HepG2 (cell line): ENCODE measurements around the gene RACGAP1. TPM values are rescaled to one million over a fixed set of nuclear protein-coding genes. Genes with fewer than 3 reads are reported as not detected.

Source experiments
- ATF1 ChIP-seq: IDR thresholded peaks from 2 replicates; pipeline ENCODE4 v1.6.1; 2016; ENCODE audit warnings: mild to moderate bottlenecking, control low read depth
- BCL3 ChIP-seq: sonication (generic); formaldehyde crosslinking; IDR thresholded peaks from 2 replicates; pipeline ENCODE4 v1.5.1; 2020; ENCODE audit warnings: mild to moderate bottlenecking, missing genetic modification reagents, moderate library complexity
- ERF ChIP-seq: IDR thresholded peaks from 2 replicates; pipeline ENCODE4 v1.6.1; 2018; ENCODE audit warnings: missing biosample characterization, missing genetic modification reagents
- GMEB1 ChIP-seq: sonication (generic); formaldehyde crosslinking; IDR thresholded peaks from 2 replicates; pipeline ENCODE4 v1.5.1; 2020; ENCODE audit warnings: missing genetic modification reagents, mild to moderate bottlenecking, borderline replicate concordance
- HDAC6 ChIP-seq: fragments of 200-600 bp; sonication (generic); IDR thresholded peaks from 2 replicates; pipeline ENCODE4 v1.7.0; 2017; ENCODE audit warnings: mild to moderate bottlenecking, antibody characterized with exemption, low read length, low read depth
- JUN ChIP-seq: sonication (generic); formaldehyde crosslinking; IDR thresholded peaks from 2 replicates; pipeline ENCODE4 v1.4.0; 2020; ENCODE audit warnings: mild to moderate bottlenecking, missing genetic modification reagents
- KLF6 ChIP-seq: IDR thresholded peaks from 2 replicates; pipeline ENCODE4 v1.8.0; 2016; ENCODE audit warnings: missing biosample characterization, missing genetic modification reagents
- MAFG ChIP-seq: sonication (generic); formaldehyde crosslinking; IDR thresholded peaks from 2 replicates; pipeline ENCODE4 v1.5.1; 2020; ENCODE audit warnings: mild to moderate bottlenecking, missing genetic modification reagents
- MXD4 ChIP-seq: IDR thresholded peaks from 2 replicates; pipeline ENCODE4 v1.6.1; 2016; ENCODE audit warnings: mild to moderate bottlenecking, missing biosample characterization, missing genetic modification reagents
- NCOR1 ChIP-seq: fragments of 200-600 bp; sonication (generic); IDR thresholded peaks from 2 replicates; pipeline ENCODE4 v1.7.0; 2017; ENCODE audit warnings: antibody characterized with exemption, low read length, borderline replicate concordance
- ONECUT2 ChIP-seq: sonication (generic); formaldehyde crosslinking; IDR thresholded peaks from 2 replicates; pipeline ENCODE4 v1.4.0; 2020; ENCODE audit warnings: missing genetic modification reagents
- PTBP1 ChIP-seq: fragments of 200-400 bp; formaldehyde crosslinking; IDR thresholded peaks from 2 replicates; pipeline ENCODE4 v1.6.1; 2018; ENCODE audit warnings: low read length, low read depth; ENCODE audit not compliant: poor library complexity, severe bottlenecking
- SP4 ChIP-seq: sonication (generic); formaldehyde crosslinking; IDR thresholded peaks from 2 replicates; pipeline ENCODE4 v1.8.1; 2023; ENCODE audit warnings: mild to moderate bottlenecking, missing genetic modification reagents
- SSRP1 ChIP-seq: IDR thresholded peaks from 2 replicates; pipeline ENCODE4 v1.6.1; 2016; ENCODE audit warnings: control low read depth
- TSC22D2 ChIP-seq: sonication (generic); formaldehyde crosslinking; IDR thresholded peaks from 2 replicates; pipeline ENCODE4 v1.5.1; 2020; ENCODE audit warnings: missing genetic modification reagents, mild to moderate bottlenecking, borderline replicate concordance
- ZBTB14 ChIP-seq: sonication (generic); formaldehyde crosslinking; IDR thresholded peaks from 2 replicates; pipeline ENCODE4 v1.4.0; 2020; ENCODE audit warnings: missing genetic modification reagents
- ZBTB8A ChIP-seq: sonication (generic); formaldehyde crosslinking; IDR thresholded peaks from 2 replicates; pipeline ENCODE4 v1.4.0; 2020; ENCODE audit warnings: mild to moderate bottlenecking, low read depth, missing genetic modification reagents, borderline replicate concordance
- ZNF256 ChIP-seq: sonication (generic); formaldehyde crosslinking; conservative IDR thresholded peaks from 2 replicates; pipeline ENCODE4 v1.4.0; 2020; ENCODE audit warnings: missing genetic modification reagents
- ZNF709 ChIP-seq: sonication (generic); formaldehyde crosslinking; IDR thresholded peaks from 2 replicates; pipeline ENCODE4 v1.5.0; 2020; ENCODE audit warnings: mild to moderate bottlenecking, missing genetic modification reagents
- ZNF737 ChIP-seq: sonication (generic); formaldehyde crosslinking; IDR thresholded peaks from 2 replicates; pipeline ENCODE4 v1.5.0; 2020; ENCODE audit warnings: missing genetic modification reagents, mild to moderate bottlenecking, borderline replicate concordance
- ZNF777 ChIP-seq: sonication (generic); formaldehyde crosslinking; IDR thresholded peaks from 2 replicates; pipeline ENCODE4 v1.4.0; 2020; ENCODE audit warnings: missing genetic modification reagents
- polyA plus RNA-seq, 8 experiments: library from polyadenylated mRNA; depleted of rRNA in 3 of 8; stranded (reverse) in 7 of 8; unstranded in 1 of 8; fragments of >200 nt; fragmentation: Illumina TruSeq in 4 of 8; extraction: Trizol in 4 of 8; gene quantifications; 2 replicates each; pipeline versions ENCODE4 v1.2.1 to v1.2.3, GENCODE V29; 2011 to 2016; ENCODE audit warnings: low read depth in 4 of 8, missing spikeins in 1 of 8, mixed read lengths in 1 of 8; ENCODE audit not compliant: insufficient read depth in 1 of 8
- total RNA-seq, 5 experiments: library from RNA; depleted of rRNA; stranded (reverse); fragments of >200 nt; fragmentation: Illumina TruSeq; extraction: Trizol; gene quantifications; 2 replicates each; pipeline ENCODE4 v1.2.3, GENCODE V29; 2016; ENCODE audit warnings: low read depth in 1 of 5
- TF ChIP-seq, protein P1 (sequence below): sonication (generic); formaldehyde crosslinking; IDR thresholded peaks from 2 replicates; pipeline ENCODE4 v1.4.0; 2020; ENCODE audit warnings: missing genetic modification reagents
- TF ChIP-seq, protein P2 (sequence below): sonication (generic); formaldehyde crosslinking; IDR thresholded peaks from 2 replicates; pipeline ENCODE4 v1.5.0; 2020; ENCODE audit warnings: mild to moderate bottlenecking, missing genetic modification reagents

RACGAP1 gene
- total and polyA plus RNA-seq, 2 of the 13 experiments (the other 11 are each of a cell fraction or from before 2014, with no cell fraction given), result 16.7 to 57.9 TPM

GRCh38 chr12:49967042-49967776 is 58.1 kb downstream of the RACGAP1 start (continued):
- TF ChIP-seq, protein P1, sequence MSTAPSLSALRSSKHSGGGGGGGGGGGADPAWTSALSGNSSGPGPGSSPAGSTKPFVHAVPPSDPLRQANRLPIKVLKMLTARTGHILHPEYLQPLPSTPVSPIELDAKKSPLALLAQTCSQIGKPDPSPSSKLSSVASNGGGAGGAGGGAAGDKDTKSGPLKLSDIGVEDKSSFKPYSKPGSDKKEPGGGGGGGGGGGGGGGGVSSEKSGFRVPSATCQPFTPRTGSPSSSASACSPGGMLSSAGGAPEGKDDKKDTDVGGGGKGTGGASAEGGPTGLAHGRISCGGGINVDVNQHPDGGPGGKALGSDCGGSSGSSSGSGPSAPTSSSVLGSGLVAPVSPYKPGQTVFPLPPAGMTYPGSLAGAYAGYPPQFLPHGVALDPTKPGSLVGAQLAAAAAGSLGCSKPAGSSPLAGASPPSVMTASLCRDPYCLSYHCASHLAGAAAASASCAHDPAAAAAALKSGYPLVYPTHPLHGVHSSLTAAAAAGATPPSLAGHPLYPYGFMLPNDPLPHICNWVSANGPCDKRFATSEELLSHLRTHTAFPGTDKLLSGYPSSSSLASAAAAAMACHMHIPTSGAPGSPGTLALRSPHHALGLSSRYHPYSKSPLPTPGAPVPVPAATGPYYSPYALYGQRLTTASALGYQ (CRISPR knock-in tag), result no peak
- TF ChIP-seq BCL3 (CRISPR knock-in tag), result 0 out of 2 replicates have a peak, but pooled peaks have one; percentile 29
- TF ChIP-seq ERF (CRISPR knock-in tag), result peak; percentile 72
- TF ChIP-seq TSC22D2, result 0 out of 2 replicates have a peak, but pooled peaks have one; percentile 15
- no peak for TF ChIP-seq SP4 (CRISPR knock-in tag)
- no peak for TF ChIP-seq JUN (CRISPR knock-in tag)
- no peak for TF ChIP-seq ONECUT2
- TF ChIP-seq ZNF709 (CRISPR knock-in tag), result 0 out of 2 replicates have a peak, but pooled peaks have one; percentile 6
- 0 out of 2 replicates have a peak, but pooled peaks have one; percentile 7 for TF ChIP-seq GMEB1 (CRISPR knock-in tag)
- no peak for TF ChIP-seq MXD4 (CRISPR knock-in tag)
- TF ChIP-seq, protein P2, sequence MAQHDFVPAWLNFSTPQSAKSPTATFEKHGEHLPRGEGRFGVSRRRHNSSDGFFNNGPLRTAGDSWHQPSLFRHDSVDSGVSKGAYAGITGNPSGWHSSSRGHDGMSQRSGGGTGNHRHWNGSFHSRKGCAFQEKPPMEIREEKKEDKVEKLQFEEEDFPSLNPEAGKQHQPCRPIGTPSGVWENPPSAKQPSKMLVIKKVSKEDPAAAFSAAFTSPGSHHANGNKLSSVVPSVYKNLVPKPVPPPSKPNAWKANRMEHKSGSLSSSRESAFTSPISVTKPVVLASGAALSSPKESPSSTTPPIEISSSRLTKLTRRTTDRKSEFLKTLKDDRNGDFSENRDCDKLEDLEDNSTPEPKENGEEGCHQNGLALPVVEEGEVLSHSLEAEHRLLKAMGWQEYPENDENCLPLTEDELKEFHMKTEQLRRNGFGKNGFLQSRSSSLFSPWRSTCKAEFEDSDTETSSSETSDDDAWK (CRISPR knock-in tag), result no peak
- TF ChIP-seq NCOR1, result no peak
- TF ChIP-seq ZNF777 (CRISPR knock-in tag), result 0 out of 2 replicates have a peak, but pooled peaks have one; percentile 34
- no peak for TF ChIP-seq ZNF737 (CRISPR knock-in tag)
- TF ChIP-seq KLF6, result peak; percentile 53; the same call in 1 of the 2 replicates
- TF ChIP-seq ZNF256 (CRISPR knock-in tag), result no peak
- TF ChIP-seq ZBTB14 (CRISPR knock-in tag), result 0 out of 2 replicates have a peak, but pooled peaks have one; percentile 41
- TF ChIP-seq MAFG (CRISPR knock-in tag), result no peak
- no peak for TF ChIP-seq ZBTB8A (CRISPR knock-in tag)
- TF ChIP-seq HDAC6, result no peak
- no peak for TF ChIP-seq ATF1
- TF ChIP-seq SSRP1 (CRISPR knock-in tag), result no peak; the same call in 1 of the 2 replicates
- no peak for TF ChIP-seq PTBP1
